Ecto neural progenitor cell (in vitro differentiated cells): ENCODE data around the gene PDCD2L.
"Not testable (repeated sequence)": the region's sequence is repeated elsewhere in the genome, so short reads cannot be mapped to it uniquely, and the experiment has no call there.

ENCODE experiments used
- DNase-seq: peaks from one replicate; pipeline ENCODE4 v3.0.0-alpha.2; 2018; ENCODE audit warnings: low spot score

PDCD2L gene

DNA sequence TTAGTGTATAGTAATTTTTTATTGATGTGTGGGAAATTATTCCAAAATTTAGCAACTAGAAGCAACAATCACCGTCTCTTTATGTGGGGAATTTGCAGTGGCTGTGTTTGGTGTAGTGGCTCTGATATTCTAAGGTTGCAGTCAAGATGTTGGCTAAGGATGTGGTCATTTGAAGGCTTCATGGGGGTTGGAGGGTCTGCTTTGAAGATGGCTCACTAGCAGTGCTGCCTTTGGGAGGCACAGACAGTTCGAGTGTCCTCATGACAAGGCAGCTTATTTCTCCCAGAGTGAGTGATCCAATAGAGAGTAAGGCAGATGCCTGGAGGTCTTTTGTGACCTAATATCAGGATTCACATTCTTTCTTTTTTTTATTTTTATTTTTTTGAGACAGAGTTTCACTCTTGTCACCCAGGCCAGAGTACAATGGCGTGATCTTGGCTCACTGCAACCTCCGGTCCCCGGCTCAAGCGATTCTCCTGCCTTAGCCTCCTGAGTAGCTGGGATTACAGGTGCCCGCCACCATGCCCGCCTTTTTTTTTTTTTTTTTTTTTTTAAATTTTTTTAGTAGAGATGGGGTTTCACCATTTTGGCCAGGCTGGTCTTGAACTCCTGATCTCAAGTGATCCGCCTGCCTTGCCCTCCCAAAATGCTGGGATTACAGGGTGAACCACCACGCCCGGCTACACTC is 30.5 kb upstream of the PDCD2L start:
- DNase-seq, result no peak

DNA sequence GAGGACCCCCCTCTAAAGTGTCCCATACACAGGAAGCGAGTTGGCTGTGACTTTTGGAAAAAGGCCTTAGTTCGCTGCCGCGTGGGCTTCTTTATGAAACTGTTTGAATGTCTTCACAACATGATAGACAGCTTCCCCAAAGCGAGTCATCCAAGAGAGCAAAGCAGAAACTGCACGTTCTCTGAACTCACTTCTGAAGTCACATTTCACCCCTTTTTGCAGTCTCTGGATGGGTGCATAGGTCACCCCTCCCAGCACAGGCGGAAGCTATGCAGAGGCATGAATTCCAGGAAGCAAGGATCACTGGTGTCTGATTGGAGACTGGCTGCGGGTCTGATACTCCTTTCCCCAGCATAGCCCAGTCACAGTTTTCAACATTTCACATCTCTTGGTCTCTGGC is 28.6 kb upstream of the PDCD2L start:
- DNase-seq, result no peak

DNA sequence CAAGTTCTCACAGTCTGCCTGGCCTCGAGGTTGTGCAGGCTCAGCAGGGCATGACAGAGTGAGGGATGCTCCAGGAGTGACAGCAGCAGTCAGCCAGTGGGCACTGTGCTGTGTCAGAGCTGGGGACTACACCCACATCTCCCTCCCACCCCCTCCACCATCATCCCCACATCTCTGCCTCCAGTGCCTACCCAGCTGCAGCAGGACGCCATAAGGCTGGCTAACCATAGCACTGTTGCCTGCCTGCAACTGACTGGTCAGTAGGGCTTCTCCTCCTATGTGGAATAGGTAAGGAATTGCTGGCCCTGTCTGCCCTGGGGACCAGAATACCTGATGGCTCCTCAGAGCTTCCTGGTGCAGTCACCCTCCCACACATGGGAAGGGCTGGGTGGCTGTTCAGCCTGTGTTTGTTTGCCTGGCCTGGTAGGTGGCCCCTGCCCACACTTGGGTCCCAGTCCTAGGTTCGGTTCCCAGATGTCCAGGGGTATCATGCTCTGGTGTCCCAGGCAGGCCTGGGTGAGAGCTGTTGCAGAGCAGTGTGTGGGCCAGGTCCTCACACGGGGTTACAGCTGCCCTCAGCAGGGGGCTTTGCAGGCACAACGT is 23.5 kb upstream of the PDCD2L start:
- no peak for DNase-seq

DNA sequence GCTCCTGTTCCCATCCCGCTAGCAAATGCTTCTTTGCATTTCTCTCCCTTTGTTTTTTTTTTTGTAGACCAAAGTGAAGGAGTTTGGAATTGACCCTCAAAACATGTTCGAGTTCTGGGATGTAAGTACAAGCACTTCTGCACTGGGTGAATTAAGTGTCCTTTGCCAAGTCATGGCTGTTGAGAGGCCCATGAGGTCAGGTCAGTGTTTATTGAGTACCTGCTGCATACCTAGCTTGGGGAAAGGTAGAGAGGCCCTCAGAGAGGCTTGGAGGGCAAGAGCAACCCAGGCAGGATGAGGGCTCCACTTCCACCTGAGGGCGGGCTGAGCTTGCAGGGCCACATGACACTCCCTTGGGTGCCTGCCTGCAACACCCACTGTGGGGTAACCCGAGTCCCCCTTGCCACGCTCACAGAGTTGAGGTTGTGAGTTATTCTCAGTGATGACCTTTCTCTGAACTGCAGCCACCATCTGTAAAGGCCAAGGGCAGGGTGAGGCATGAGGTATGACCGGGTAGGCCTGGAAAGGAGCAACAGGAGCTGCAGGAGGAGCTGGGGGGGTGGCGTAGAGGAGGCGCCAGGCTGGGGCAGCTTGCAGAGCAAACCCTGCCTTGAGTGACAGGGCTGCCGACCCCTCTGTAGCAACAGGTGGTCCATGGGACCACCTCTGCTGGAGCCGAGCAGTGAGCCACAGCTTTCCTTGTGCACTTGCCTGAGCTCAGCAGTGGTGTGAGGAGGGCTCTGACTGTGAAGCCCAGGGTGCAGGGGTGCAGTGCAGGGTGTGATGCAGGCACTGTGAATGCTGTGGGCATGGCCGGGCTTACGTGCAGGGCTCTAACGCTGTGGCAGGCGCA is 22.6 kb upstream of the PDCD2L start:
- DNase-seq, result no peak

DNA sequence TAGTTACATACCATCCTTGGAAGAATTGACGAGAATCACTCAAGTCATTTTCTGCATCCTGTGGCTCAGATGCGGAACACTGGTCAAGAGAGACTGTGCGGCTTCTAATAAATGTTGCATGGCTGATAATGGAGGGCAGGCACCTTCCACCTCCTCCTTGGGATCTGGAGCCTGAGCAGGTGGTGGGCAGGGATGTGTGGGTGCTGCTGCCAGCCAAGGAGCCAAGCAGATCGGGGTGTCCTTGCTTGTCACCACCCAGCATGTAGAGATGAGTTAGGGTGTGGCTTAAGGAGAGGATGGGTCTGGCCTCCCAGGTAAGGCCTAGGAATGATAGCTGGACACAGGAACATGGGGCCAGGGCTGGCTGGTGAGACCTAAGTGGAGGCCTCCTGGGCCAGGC is 21.7 kb upstream of the PDCD2L start:
- DNase-seq, result no peak

DNA sequence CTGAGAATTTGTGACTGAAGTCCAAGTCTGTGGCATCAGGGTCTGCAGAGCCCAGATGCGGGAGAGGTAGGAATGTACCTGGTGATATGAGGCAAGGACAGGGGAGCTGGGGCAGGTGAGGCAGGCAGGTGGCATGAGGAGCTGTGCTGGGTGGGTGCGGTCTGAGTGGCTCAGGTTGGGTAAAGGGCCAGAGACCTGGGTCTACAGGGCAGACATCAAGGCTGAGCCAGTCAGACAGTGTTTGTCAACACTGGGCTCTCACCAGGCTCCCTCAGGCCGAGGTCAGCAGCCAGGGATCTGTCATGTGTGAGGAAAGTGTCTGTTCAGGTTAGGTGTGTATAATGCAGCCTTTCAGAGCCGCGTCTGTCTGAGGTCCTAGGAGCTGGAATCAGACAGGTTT is 20.6 kb upstream of the PDCD2L start:
- DNase-seq, result no peak

DNA sequence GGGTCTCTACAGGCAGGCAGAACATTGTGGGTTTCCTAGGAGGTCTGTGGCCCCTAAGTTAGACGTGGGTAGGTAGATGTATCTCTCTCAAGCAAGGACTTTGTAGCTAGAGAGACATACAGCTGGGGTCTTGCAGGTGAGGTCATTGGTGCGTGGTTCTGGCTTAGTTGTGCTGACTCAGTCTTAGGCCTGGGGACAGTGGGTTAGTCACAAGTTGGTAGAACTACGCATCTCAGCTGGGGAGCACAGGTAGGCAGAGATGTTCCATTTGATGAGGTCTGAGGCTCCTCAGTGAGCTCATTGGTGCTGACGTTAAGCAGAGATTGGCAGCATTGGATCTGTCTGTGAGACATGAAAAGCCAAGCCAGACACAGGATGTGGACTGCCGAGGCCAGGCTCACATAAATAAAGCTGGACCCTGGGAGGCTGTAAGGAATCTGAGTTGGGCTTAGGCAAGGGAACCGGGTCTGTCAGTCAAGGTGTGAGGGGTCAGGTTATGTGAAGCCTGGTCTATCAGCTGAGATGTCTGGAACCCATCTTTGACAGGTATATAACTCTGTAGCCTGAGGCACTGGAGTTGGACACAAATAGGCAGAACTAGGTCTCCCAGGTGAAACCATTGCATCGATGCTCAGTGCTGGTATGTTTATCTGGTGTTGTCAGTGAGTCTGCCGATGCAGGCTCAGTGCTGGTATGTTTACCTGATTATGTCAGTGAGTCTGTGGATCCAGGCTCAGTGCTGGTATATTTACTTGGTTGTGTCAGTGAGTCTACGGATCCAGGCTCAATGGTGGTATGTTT is 17.4 kb upstream of the PDCD2L start:
- DNase-seq, result no peak

DNA sequence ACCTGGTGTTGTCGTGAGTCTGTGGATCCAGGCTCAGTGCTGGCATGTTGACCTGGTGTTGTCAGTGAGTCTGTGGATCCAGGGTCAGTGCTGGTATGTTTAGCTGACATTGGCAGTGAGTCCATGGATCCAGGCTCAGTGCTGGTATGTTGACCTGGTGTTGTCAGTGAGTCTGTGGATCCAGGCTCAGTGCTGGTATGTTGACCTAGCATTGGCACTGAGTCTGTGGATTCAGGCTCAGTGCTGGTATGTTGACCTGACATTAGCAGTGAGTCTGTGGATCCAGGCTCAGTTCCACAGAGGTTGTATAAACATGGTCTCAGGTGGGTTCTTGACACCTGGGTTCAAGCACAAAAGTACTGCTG is 16.8 kb upstream of the PDCD2L start:
- no peak for DNase-seq

DNA sequence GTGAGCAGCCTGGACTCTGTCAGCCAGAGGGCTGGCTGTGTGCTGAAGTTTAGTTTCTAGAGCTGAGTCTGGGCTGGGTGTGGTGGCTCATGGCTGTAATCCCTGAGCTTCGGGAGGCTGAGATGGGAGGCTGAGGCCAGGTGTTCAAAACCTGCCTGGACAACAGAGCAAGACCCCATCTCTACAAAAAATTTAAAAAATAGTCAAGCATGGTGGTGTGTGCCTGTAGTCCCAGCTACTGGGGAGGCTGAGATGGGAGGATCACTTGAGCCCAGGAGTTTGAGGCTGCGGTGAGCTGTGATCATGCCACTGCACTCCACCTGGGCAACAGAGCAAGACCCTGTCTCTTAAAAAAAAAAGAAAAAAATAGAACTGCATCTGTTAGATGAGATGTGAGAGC is 15.5 kb upstream of the PDCD2L start:
- not testable (repeated sequence) for DNase-seq

DNA sequence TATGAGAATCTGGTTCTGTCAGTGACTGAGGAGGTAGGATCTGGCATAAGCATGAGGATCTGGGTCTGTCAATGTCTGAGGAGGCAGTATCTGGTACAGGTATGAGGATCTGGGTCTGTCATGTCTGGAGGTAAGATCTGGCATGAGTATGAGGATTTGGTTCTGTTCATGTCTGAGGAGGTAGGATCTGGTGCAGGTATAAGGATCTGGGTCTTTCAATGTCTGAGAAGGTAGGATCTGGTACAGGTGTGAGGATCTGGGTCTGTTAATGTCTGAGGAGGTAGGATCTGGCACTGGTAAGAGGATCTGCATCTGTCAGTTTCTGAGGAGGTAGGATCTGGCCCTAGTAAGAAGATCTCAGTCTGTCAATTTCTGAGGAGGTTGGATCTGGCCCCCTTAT is 12.4 kb upstream of the PDCD2L start:
- DNase-seq, result no peak

DNA sequence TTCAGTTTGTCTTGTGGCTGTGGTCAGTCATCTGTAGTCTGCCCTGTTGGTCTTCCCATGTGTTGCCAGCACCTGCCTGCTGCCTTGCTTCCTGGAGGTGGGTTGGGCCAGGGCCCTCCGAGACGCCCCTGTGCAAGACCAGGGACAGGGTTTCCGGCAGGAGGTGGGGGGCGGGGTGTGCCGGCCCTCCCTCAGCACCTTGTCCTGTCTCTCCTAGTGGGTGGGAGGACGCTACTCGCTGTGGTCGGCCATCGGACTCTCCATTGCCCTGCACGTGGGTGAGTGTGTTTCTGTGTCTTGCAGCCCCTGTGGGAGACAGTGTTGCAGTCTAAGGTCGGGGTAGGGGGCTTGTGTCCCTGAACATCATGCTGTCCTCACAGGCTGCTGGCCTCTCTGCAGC is 11.2 kb upstream of the PDCD2L start:
- no peak for DNase-seq

DNA sequence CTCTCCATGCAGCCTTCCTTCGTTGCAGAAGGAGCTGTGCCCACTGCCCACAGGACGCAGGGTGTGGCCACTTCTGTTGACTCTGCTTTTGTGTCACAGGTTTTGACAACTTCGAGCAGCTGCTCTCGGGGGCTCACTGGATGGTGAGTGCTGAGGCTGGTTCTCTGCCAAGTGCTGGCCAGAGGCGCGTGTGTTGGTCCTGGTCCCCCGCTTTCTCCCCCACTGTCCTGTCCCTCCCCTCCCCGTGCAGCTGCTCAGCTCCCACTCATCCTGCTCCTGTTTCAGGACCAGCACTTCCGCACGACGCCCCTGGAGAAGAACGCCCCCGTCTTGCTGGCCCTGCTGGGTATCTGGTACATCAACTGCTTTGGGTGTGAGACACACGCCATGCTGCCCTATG is 10.6 kb upstream of the PDCD2L start:
- no peak for DNase-seq

DNA sequence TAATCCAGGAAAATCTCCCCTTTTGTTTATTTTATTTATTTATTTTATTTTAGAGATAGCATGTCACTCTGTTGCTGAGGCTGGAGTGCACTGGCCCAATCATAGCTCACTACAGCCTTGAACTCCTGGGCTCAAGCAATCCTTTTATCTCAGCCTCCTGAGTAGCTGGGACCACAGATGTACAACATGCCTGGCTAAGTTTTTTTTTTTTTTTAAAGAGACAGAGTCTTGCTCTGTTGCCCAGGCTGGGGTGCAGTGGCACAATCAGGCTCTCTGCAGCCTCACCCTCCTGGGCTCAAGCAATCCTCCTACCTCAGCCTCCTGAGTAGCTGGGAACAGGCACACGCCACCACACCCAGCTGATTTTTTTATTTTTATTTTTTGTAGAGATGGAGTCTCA is 6.3 kb upstream of the PDCD2L start:
- DNase-seq, result no peak

DNA sequence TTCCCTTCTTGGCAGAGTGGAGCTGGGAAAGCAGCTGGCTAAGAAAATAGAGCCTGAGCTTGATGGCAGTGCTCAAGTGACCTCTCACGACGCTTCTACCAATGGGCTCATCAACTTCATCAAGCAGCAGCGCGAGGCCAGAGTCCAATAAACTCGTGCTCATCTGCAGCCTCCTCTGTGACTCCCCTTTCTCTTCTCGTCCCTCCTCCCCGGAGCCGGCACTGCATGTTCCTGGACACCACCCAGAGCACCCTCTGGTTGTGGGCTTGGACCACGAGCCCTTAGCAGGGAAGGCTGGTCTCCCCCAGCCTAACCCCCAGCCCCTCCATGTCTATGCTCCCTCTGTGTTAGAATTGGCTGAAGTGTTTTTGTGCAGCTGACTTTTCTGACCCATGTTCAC is 4.3 kb upstream of the PDCD2L start:
- DNase-seq, result no peak

DNA sequence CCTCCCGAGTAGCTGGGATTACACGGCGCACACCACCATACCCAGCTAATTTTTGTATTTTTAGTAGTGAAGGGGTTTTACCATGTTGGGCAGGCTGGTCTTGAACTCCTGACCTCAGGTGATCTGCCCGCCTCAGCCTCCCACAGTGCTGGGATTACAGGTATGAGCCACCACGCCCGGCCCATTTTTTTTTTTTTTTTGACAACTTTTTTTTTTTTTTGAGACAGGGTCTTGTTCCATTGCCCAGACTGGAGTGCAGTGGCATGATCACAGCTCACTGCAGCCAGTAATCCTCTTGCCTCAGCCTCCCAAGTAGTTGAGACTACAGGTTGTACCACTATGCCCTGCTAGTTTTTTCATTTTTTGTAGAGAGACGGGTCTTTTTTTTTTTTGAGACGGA is 3.4 kb upstream of the PDCD2L start:
- not testable (repeated sequence) for DNase-seq

DNA sequence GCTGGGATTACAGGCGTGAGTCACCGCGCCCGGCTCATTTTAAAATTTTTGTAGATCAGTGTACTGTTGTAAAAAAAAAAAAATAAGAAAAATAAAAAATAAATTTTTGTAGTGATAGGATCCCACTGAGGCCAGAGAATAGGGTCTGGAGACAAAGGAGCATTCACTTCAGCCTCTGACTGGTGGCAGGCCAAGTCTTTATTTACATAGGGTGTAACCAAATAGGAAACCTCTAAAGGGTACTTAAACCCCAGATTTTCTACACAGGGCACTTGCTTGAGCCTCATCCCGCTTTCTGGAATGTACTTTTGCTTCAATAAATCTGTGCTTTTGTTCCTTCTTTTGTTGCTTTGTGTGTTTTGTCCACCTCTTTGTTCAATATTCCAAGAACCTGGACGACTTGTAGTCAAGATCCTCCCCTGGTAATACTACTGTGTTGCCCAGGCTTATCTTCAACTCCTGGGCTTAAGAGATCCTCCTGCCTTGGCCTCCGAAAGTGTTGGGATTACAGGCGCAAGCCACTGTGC is 2.1 kb upstream of the PDCD2L start:
- DNase-seq, result no peak

DNA sequence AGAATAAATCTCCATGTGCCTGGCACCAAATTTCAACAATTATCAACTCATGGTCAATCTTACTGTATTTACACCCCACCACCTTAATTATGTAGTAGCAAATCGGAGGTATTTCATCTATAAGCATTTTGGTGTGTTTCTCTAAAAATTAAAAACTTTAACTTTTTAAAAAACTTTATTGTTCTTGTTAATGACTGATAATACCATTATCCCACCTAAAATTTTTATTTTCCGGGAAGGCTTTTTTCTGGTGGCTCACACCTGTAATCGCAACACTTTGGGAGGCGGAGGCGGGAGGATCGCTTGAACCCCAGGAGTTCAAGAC is 453 bp upstream of the PDCD2L start:
- no peak for DNase-seq

DNA sequence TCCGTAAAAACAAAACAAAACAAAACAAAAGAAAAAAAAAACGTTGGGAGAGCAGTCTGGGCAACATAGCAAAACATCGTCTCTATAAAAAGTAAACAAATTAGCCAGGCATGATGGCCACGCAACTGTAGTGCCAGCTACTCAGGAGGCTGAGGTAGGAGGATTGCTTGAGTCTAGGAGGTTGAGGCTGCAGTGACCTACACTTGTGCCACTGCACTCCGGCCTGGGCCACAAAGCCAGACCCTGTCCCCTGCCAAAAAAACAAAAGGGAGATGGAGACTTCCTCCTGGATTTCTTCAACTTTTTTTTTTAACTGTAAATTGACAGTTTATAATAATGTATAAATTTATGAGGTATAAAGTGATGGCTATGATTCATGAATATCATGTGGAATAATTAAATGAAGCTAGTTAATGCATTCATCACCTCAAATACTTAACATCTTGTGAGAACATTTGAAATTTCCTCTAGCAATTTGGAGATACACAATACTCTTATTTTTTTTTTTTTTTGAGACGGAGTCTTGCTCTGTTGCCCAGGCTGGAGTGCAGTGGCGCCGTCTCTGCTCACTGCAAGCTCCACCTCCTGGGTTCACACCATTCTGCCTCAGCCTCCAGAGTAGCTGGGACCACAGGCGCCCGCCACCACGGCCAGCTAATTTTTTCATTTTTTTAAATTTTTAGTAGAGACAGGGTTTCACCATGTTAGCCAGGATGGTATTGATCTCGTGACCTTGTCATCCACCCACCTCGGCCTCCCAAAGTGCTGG is 1.9 kb downstream of the PDCD2L start:
- no peak for DNase-seq

DNA sequence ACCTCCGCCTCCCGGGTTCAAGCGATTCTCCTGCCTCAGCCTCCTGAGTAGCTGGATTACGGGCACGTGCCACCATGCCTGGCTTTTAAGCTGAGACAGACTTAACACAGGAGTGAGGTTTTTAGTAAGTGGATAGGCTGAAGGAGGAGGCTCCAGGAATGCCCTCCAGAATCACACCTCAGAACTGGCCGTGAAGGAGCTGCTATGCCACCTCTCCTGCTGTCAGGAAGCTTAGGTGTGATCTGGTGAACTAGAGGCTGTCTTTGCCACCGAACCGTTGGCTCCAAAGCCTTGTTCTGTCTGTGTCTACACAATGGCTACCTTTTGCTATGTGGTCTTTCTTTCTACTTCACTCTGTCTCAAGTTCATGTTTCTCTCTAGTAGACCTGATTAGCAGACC is 4.2 kb downstream of the PDCD2L start:
- no peak for DNase-seq

DNA sequence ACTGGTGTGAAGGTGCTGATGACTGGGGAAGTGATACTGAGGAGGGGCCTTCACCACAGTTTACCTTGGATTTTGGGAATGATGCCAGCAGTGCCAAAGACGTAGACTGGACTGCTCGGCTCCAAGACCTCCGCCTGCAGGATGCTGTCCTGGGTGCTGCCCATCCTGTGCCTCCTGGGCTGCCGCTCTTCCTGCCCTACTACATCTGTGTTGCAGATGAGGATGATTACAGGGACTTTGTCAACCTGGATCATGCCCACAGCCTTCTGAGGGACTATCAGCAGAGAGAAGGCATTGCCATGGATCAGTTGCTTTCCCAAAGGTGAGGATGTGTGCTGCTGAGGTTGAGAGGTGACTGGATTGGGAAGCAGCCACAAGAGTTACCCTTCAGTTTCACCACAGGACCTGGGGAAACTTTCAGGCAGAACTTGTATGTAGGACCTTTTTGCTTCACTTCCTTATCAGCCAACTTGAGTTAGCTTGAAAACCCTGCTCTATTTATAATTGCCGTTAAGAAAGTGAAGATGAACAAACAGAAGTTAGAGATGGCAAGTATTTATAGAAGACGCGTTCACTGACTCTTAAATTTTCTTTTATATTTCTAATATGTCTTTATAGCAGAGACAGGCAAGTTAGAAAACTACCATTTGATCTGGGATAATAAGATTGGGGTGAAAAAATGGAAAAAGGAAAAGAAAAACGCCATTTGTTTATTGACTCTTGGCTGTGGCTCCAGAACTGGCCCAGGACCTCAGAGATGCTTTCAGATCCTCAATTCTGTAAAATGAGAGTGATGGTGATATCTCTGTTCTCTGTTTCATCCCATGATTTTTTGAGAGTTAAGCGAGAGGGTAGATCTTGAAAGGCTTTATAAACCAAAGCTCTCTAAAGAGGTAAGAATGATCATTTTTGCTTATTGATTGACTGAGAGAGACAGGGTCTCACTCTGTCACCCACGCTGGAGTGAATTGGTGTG is 5.3 kb downstream of the PDCD2L start:
- no peak for DNase-seq

DNA sequence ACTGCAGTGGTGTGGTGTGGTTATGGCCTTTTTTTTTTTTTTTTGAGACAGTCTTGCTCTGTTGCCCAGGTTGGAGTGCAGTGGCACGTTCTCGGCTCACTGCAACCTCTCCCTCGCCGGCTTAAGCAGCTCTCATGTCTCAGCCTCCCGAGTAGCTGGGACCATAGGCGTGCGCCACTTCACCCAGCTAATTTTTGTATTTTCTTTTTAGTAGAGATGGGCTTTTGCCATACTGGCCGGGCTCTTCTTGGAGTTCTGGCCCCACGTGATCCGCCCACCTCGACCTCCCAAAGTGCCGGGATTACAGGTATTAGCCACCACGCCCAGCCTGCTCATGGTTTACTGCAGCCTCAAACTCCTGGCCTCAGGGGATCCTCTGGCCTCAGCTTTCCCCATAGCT is 7.0 kb downstream of the PDCD2L start:
- DNase-seq, result no peak
